GM12874 (cell line): ENCODE results near the gene TSPYL2.
A peak's percentile ranks its signal among the peaks of the same experiment; 100 is the strongest.

Experiments used
- CTCF ChIP-seq: IDR thresholded peaks from 2 replicates; pipeline ENCODE4 v1.5.1; 2011; ENCODE audit warnings: low read depth, mild to moderate bottlenecking, control low read depth, low read length, moderate library complexity; ENCODE audit not compliant: insufficient read depth

The TSPYL2 gene

GRCh38 chrX:53073115-53073586 lies 9.0 kb upstream of the TSPYL2 start:
- TF ChIP-seq CTCF = no peak

GRCh38 chrX:53075011-53075410 lies 7.2 kb upstream of the TSPYL2 start:
- TF ChIP-seq CTCF = no peak

- no peak for TF ChIP-seq CTCF
These were observed 5.5 kb upstream of the TSPYL2 start for GRCh38 chrX:53076671-53077070.

GRCh38 chrX:53077207-53078197 lies 4.7 kb upstream of the TSPYL2 start:
- peak; percentile 39 for TF ChIP-seq CTCF

- TF ChIP-seq CTCF = no peak
These were observed 3.2 kb upstream of the TSPYL2 start for GRCh38 chrX:53078943-53079342.

GRCh38 chrX:53080628-53081580 lies 1.3 kb upstream of the TSPYL2 start:
- no peak for TF ChIP-seq CTCF
